ENCODE measurements around the gene IGFBP4.

DNA sequence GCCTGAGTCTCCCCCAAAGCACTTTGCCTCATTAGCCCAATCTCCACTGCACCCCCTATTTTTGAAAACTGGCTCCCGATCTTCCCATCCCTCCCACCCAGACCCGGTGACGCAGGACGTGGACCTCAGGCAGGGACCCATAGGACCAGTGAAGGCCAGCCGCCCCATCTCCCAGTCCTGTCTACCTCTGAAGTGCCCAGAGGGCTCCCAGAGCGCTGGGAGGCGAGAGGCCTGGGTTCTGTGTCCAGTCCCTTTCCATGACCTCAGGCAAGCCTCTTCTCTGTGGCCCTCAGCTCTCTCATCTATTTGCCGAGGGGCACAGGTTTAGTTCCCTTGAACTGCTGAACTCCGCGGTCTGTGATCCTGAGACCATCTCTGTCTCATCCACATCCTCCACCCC is 57.5 kb downstream of the IGFBP4 start:
- no peak for TF ChIP-seq NFYB (IDR thresholded peaks at IDR 0.05; ENCODE audit: insufficient read depth, low read depth, low read length)
- TF ChIP-seq MYC (IDR thresholded peaks at IDR 0.05; ENCODE audit: insufficient read depth, insufficient read length, insufficient replicate concordance, low read length, severe bottlenecking) = no peak
- TF ChIP-seq, protein P1, sequence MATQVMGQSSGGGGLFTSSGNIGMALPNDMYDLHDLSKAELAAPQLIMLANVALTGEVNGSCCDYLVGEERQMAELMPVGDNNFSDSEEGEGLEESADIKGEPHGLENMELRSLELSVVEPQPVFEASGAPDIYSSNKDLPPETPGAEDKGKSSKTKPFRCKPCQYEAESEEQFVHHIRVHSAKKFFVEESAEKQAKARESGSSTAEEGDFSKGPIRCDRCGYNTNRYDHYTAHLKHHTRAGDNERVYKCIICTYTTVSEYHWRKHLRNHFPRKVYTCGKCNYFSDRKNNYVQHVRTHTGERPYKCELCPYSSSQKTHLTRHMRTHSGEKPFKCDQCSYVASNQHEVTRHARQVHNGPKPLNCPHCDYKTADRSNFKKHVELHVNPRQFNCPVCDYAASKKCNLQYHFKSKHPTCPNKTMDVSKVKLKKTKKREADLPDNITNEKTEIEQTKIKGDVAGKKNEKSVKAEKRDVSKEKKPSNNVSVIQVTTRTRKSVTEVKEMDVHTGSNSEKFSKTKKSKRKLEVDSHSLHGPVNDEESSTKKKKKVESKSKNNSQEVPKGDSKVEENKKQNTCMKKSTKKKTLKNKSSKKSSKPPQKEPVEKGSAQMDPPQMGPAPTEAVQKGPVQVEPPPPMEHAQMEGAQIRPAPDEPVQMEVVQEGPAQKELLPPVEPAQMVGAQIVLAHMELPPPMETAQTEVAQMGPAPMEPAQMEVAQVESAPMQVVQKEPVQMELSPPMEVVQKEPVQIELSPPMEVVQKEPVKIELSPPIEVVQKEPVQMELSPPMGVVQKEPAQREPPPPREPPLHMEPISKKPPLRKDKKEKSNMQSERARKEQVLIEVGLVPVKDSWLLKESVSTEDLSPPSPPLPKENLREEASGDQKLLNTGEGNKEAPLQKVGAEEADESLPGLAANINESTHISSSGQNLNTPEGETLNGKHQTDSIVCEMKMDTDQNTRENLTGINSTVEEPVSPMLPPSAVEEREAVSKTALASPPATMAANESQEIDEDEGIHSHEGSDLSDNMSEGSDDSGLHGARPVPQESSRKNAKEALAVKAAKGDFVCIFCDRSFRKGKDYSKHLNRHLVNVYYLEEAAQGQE (IDR thresholded peaks at IDR 0.05; ENCODE audit: low read depth, low read length) = no peak
- TF ChIP-seq, protein P2, sequence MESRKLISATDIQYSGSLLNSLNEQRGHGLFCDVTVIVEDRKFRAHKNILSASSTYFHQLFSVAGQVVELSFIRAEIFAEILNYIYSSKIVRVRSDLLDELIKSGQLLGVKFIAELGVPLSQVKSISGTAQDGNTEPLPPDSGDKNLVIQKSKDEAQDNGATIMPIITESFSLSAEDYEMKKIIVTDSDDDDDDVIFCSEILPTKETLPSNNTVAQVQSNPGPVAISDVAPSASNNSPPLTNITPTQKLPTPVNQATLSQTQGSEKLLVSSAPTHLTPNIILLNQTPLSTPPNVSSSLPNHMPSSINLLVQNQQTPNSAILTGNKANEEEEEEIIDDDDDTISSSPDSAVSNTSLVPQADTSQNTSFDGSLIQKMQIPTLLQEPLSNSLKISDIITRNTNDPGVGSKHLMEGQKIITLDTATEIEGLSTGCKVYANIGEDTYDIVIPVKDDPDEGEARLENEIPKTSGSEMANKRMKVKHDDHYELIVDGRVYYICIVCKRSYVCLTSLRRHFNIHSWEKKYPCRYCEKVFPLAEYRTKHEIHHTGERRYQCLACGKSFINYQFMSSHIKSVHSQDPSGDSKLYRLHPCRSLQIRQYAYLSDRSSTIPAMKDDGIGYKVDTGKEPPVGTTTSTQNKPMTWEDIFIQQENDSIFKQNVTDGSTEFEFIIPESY (IDR thresholded peaks at IDR 0.05) = no peak
- TF ChIP-seq CREB1 (IDR thresholded peaks at IDR 0.05; ENCODE audit: low read depth) = no peak
- TF ChIP-seq ZNF274 (IDR thresholded peaks at IDR 0.05; ENCODE audit: insufficient read depth, insufficient read length) = no peak
- no peak for TF ChIP-seq POLR2A (IDR thresholded peaks at IDR 0.05; ENCODE audit: low read depth, low read length)
- no peak for TF ChIP-seq NFIC (IDR thresholded peaks at IDR 0.05; ENCODE audit: low read depth, low read length)
- TF ChIP-seq YY1 (IDR thresholded peaks at IDR 0.05; ENCODE audit: low read depth, low read length) = no peak
- no peak for TF ChIP-seq RFX5 (IDR thresholded peaks at IDR 0.05; ENCODE audit: low read depth, low read length)
